ENCODE measurements around the gene SLC15A4. TPM values are rescaled to one million over a fixed set of nuclear protein-coding genes. Genes with fewer than 3 reads are reported as not detected.
"Not testable (repeated sequence)": the region's sequence is repeated elsewhere in the genome, so short reads cannot be mapped to it uniquely, and the experiment has no call there.

The SLC15A4 gene
- total RNA-seq, 1 experiment from 2014 or later, result 19.6 TPM

- H3K36me3 Mint-ChIP-seq (ENCODE audit: insufficient read depth, unreplicated experiment), result no peaks in the 10 kb centered on the region
- Histone ChIP-seq H3K4me3 (ENCODE audit: low read depth, low read length) (no peak overlapping the region), H3K27me3 (replicated peaks; ENCODE audit: control insufficient read depth, insufficient read depth, low read length) (no peaks in the 10 kb centered on the region), H3K36me3 (ENCODE audit: control insufficient read depth, insufficient read depth, low read length) (no peaks in the 10 kb centered on the region), H3K9me3 (no peaks in the 10 kb centered on the region), H3K4me1 (no peaks in the 10 kb centered on the region)
- TF ChIP-seq CTCF (IDR thresholded peaks at IDR 0.05; ENCODE audit: insufficient read depth in 1 of 2, low read depth in 1 of 2, low read length in 1 of 2, severe bottlenecking in 1 of 2, unreplicated experiment in 1 of 2), result no peak
- H3K27ac Mint-ChIP-seq (ENCODE audit: unreplicated experiment), result no peak overlapping the region
- BruUV-seq (replicated peaks), result no TSS peak
- intact Hi-C loops (cut with micrococcal nuclease; ENCODE audit: unreplicated experiment), result no loop called here
- no peaks in the 10 kb centered on the region for H3K9me3 Mint-ChIP-seq (ENCODE audit: unreplicated experiment)
- CTCF ChIA-PET, result no interaction called here
- H3K27me3 Mint-ChIP-seq (ENCODE audit: insufficient read depth, unreplicated experiment), result peaks cover 4% of the 10 kb centered on the region
- no peaks in the 10 kb centered on the region for H3K4me1 Mint-ChIP-seq (ENCODE audit: low read depth, unreplicated experiment)
- H3K4me3 Mint-ChIP-seq (ENCODE audit: unreplicated experiment), result no peak overlapping the region
- no peak for DNase-seq
- POLR2A ChIA-PET, result no interaction called here
Observed at GRCh38 chr12:128840862-128841468, 17.2 kb upstream of the SLC15A4 start.

GRCh38 chr12:128839885-128840284, 16.1 kb upstream of the SLC15A4 start:
- BruUV-seq (replicated peaks); intact Hi-C loops (cut with micrococcal nuclease; ENCODE audit: unreplicated experiment); H3K27me3 ChIP-seq (replicated peaks; ENCODE audit: control insufficient read depth, insufficient read depth, low read length); POLR2A ChIA-PET; DNase-seq; H3K9me3 Mint-ChIP-seq (ENCODE audit: unreplicated experiment); H3K9me3 ChIP-seq; H3K36me3 ChIP-seq (ENCODE audit: control insufficient read depth, insufficient read depth, low read length); H3K4me3 Mint-ChIP-seq (ENCODE audit: unreplicated experiment); H3K4me1 ChIP-seq; H3K4me1 Mint-ChIP-seq (ENCODE audit: low read depth, unreplicated experiment); H3K36me3 Mint-ChIP-seq (ENCODE audit: insufficient read depth, unreplicated experiment); H3K27ac Mint-ChIP-seq (ENCODE audit: unreplicated experiment); H3K4me3 ChIP-seq (ENCODE audit: low read depth, low read length); CTCF ChIA-PET; H3K27me3 Mint-ChIP-seq (ENCODE audit: insufficient read depth, unreplicated experiment): not testable (repeated sequence)

GRCh38 chr12:128833418-128833817, 9.7 kb upstream of the SLC15A4 start:
- H3K9me3 ChIP-seq, result no peaks in the 10 kb centered on the region
- BruUV-seq (replicated peaks), result no TSS peak
- H3K4me1 Mint-ChIP-seq (ENCODE audit: low read depth, unreplicated experiment), result no peaks in the 10 kb centered on the region
- no peaks in the 10 kb centered on the region for H3K27me3 ChIP-seq (replicated peaks; ENCODE audit: control insufficient read depth, insufficient read depth, low read length)
- intact Hi-C loops (cut with micrococcal nuclease; ENCODE audit: unreplicated experiment), result no loop called here
- TF ChIP-seq CTCF (IDR thresholded peaks at IDR 0.05; ENCODE audit: insufficient read depth in 1 of 2, low read depth in 1 of 2, low read length in 1 of 2, severe bottlenecking in 1 of 2, unreplicated experiment in 1 of 2), result no peak
- no peaks in the 10 kb centered on the region for H3K36me3 ChIP-seq (ENCODE audit: control insufficient read depth, insufficient read depth, low read length)
- H3K4me3 Mint-ChIP-seq (ENCODE audit: unreplicated experiment), result no peak overlapping the region
- no peaks in the 10 kb centered on the region for H3K27me3 Mint-ChIP-seq (ENCODE audit: insufficient read depth, unreplicated experiment)
- no peaks in the 10 kb centered on the region for H3K36me3 Mint-ChIP-seq (ENCODE audit: insufficient read depth, unreplicated experiment)
- ChIA-PET CTCF (no interaction called here), POLR2A (no interaction called here)
- no peak for DNase-seq
- no peaks in the 10 kb centered on the region for H3K4me1 ChIP-seq
- no peak overlapping the region for H3K4me3 ChIP-seq (ENCODE audit: low read depth, low read length)
- H3K9me3 Mint-ChIP-seq (ENCODE audit: unreplicated experiment), result no peaks in the 10 kb centered on the region
- H3K27ac Mint-ChIP-seq (ENCODE audit: unreplicated experiment), result no peak overlapping the region

- no peak overlapping the region for H3K4me3 Mint-ChIP-seq (ENCODE audit: unreplicated experiment)
- ChIA-PET POLR2A (no interaction called here), CTCF (no interaction called here)
- H3K27ac Mint-ChIP-seq (ENCODE audit: unreplicated experiment), result no peak overlapping the region
- Histone ChIP-seq H3K4me1 (no peaks in the 10 kb centered on the region), H3K4me3 (ENCODE audit: low read depth, low read length) (no peak overlapping the region), H3K27me3 (replicated peaks; ENCODE audit: control insufficient read depth, insufficient read depth, low read length) (no peaks in the 10 kb centered on the region), H3K9me3 (no peaks in the 10 kb centered on the region), H3K36me3 (ENCODE audit: control insufficient read depth, insufficient read depth, low read length) (no peaks in the 10 kb centered on the region)
- no TSS peak for BruUV-seq (replicated peaks)
- H3K9me3 Mint-ChIP-seq (ENCODE audit: unreplicated experiment), result no peaks in the 10 kb centered on the region
- intact Hi-C loops (cut with micrococcal nuclease; ENCODE audit: unreplicated experiment), result no loop called here
- H3K4me1 Mint-ChIP-seq (ENCODE audit: low read depth, unreplicated experiment), result no peaks in the 10 kb centered on the region
- H3K36me3 Mint-ChIP-seq (ENCODE audit: insufficient read depth, unreplicated experiment), result no peaks in the 10 kb centered on the region
- no peak for DNase-seq
- no peak for TF ChIP-seq CTCF (IDR thresholded peaks at IDR 0.05; ENCODE audit: insufficient read depth in 1 of 2, low read depth in 1 of 2, low read length in 1 of 2, severe bottlenecking in 1 of 2, unreplicated experiment in 1 of 2)
- no peaks in the 10 kb centered on the region for H3K27me3 Mint-ChIP-seq (ENCODE audit: insufficient read depth, unreplicated experiment)
Observed at GRCh38 chr12:128830505-128830893, 6.7 kb upstream of the SLC15A4 start.

Measured in Caco-2 (cell line).